MM.1S (cell line): ENCODE measurements around the gene EIF2AK3.

Experiments
- DNase-seq: peaks from one replicate; pipeline ENCODE4 v3.0.0-alpha.2; 2015
- H2AFZ ChIP-seq: fragments of 300-600 bp; sonication (generic); 2 replicates; pipeline ENCODE4 v1.6.0; 2016; ENCODE audit warnings: antibody characterized with exemption, low read length
- H3F3A ChIP-seq: fragments of 300-600 bp; sonication (generic); 2 replicates; pipeline ENCODE4 v1.6.1; 2016; ENCODE audit warnings: mild to moderate bottlenecking, antibody characterized with exemption, low read length, moderate library complexity, mixed read lengths; ENCODE audit not compliant: insufficient read depth
- H3K27ac ChIP-seq: fragments of 300-600 bp; sonication (generic); 2 replicates; pipeline ENCODE4 v1.5.1; 2016; ENCODE audit warnings: mild to moderate bottlenecking, low read length
- H3K27me3 ChIP-seq: fragments of 300-600 bp; sonication (generic); replicated peaks from 2 replicates; pipeline ENCODE4 v1.6.0; 2016; ENCODE audit warnings: low read length; ENCODE audit not compliant: insufficient read depth
- H3K36me3 ChIP-seq: fragments of 300-600 bp; sonication (generic); replicated peaks from 2 replicates; pipeline ENCODE4 v1.6.1; 2016; ENCODE audit warnings: mild to moderate bottlenecking, low read length, mixed read lengths; ENCODE audit not compliant: insufficient read depth
- H3K4me1 ChIP-seq: fragments of 300-600 bp; sonication (generic); 2 replicates; pipeline ENCODE4 v1.6.1; 2016; ENCODE audit warnings: low read length, mixed read lengths
- H3K4me2 ChIP-seq: fragments of 300-600 bp; sonication (generic); 2 replicates; pipeline ENCODE4 v1.6.0; 2016; ENCODE audit warnings: low read depth, low read length
- H3K4me3 ChIP-seq: fragments of 300-600 bp; sonication (generic); 2 replicates; pipeline ENCODE4 v1.5.1; 2016; ENCODE audit warnings: low read length, mixed read lengths
- H3K79me2 ChIP-seq: fragments of 300-600 bp; sonication (generic); 2 replicates; pipeline ENCODE4 v1.6.1; 2016; ENCODE audit warnings: mixed run types, low read length, mixed read lengths
- H3K9ac ChIP-seq: fragments of 300-600 bp; sonication (generic); 2 replicates; pipeline ENCODE4 v1.6.1; 2016; ENCODE audit warnings: low read length, mixed read lengths
- H3K9me2 ChIP-seq: fragments of 300-600 bp; sonication (generic); replicated peaks from 2 replicates; pipeline ENCODE4 v1.6.1; 2016; ENCODE audit warnings: mild to moderate bottlenecking, low read length, mixed read lengths; ENCODE audit not compliant: insufficient read depth
- H3K9me3 ChIP-seq: fragments of 300-600 bp; sonication (generic); replicated peaks from 2 replicates; pipeline ENCODE4 v1.6.1; 2016; ENCODE audit warnings: mild to moderate bottlenecking, low read length, mixed read lengths; ENCODE audit not compliant: insufficient read depth
- H4K20me1 ChIP-seq: fragments of 300-600 bp; sonication (generic); 2 replicates; pipeline ENCODE4 v1.6.1; 2016; ENCODE audit warnings: mild to moderate bottlenecking, low read length, moderate library complexity, mixed read lengths; ENCODE audit not compliant: insufficient read depth
- EZH2 ChIP-seq: fragments of 300-600 bp; sonication (generic); optimal IDR thresholded peaks from 2 replicates; pipeline ENCODE3; 2017; ENCODE audit warnings: low read depth, mild to moderate bottlenecking, antibody characterized with exemption, low read length, mixed read lengths
- EZH2phosphoT487 ChIP-seq: fragments of 300-600 bp; sonication (generic); IDR thresholded peaks from 2 replicates; pipeline ENCODE4 v1.6.1; 2018; ENCODE audit warnings: antibody characterized with exemption, low read length
- TF ChIP-seq, protein P1 (sequence below): fragments of 300-600 bp; sonication (generic); IDR thresholded peaks from 2 replicates; pipeline ENCODE4 v1.5.1; 2016; ENCODE audit warnings: antibody characterized with exemption, low read length, mixed read lengths

The EIF2AK3 gene

DNA sequence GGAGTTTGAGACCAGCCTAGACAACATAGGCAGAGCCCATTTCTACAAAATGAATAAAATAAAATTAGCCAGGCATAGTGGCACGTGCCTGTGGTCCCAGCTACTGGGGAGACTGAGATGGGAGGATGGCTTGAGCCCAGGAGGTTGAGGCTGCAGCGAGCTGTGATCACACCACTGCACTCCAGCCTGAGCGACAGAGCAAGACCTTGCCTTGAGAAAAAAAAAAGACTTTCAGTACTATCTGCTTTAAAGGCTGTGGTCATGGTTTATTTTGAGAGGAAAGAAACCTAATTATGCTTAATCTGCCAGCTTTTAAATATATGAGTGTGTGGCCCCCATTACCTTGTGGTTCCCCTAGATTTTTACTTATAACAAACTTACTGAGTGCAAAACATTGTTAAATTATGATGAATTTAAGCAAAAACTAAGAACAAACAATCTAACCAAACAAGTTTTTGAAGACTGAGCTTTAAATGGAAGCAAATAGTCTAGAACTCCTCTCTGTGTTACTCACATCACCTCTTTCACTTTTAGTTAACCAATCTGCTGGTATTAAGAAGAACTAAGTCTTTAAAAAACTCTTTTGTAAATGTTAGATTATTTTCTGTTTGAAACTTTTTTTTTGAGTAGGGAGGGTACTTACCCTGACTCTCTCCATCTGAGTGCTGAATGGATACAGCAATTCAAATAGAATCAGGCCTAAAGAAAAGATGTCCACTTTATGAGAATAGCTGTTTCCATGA is 65.4 kb downstream of the EIF2AK3 start:
- no peaks in the 10 kb centered on the region for H3K4me1 ChIP-seq
- no peaks in the 10 kb centered on the region for H4K20me1 ChIP-seq
- no peaks in the 10 kb centered on the region for H3K27me3 ChIP-seq
- H3F3A ChIP-seq = no peaks in the 10 kb centered on the region
- no peaks in the 10 kb centered on the region for H3K9me2 ChIP-seq
- H3K36me3 ChIP-seq = peaks cover 24% of the 10 kb centered on the region; the same call in 1 of the 2 replicates
- no peak overlapping the region for H3K4me2 ChIP-seq
- no peak overlapping the region for H2AFZ ChIP-seq
- no peak overlapping the region for H3K9ac ChIP-seq
- TF ChIP-seq EZH2phosphoT487 = no peak
- TF ChIP-seq EZH2 = no peak
- TF ChIP-seq, protein P1, sequence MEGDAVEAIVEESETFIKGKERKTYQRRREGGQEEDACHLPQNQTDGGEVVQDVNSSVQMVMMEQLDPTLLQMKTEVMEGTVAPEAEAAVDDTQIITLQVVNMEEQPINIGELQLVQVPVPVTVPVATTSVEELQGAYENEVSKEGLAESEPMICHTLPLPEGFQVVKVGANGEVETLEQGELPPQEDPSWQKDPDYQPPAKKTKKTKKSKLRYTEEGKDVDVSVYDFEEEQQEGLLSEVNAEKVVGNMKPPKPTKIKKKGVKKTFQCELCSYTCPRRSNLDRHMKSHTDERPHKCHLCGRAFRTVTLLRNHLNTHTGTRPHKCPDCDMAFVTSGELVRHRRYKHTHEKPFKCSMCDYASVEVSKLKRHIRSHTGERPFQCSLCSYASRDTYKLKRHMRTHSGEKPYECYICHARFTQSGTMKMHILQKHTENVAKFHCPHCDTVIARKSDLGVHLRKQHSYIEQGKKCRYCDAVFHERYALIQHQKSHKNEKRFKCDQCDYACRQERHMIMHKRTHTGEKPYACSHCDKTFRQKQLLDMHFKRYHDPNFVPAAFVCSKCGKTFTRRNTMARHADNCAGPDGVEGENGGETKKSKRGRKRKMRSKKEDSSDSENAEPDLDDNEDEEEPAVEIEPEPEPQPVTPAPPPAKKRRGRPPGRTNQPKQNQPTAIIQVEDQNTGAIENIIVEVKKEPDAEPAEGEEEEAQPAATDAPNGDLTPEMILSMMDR = no peak
- DNase-seq = no peak
- H3K79me2 ChIP-seq = peaks cover 40% of the 10 kb centered on the region
- no peak overlapping the region for H3K27ac ChIP-seq
- no peak overlapping the region for H3K4me3 ChIP-seq
- H3K9me3 ChIP-seq = no peaks in the 10 kb centered on the region

DNA sequence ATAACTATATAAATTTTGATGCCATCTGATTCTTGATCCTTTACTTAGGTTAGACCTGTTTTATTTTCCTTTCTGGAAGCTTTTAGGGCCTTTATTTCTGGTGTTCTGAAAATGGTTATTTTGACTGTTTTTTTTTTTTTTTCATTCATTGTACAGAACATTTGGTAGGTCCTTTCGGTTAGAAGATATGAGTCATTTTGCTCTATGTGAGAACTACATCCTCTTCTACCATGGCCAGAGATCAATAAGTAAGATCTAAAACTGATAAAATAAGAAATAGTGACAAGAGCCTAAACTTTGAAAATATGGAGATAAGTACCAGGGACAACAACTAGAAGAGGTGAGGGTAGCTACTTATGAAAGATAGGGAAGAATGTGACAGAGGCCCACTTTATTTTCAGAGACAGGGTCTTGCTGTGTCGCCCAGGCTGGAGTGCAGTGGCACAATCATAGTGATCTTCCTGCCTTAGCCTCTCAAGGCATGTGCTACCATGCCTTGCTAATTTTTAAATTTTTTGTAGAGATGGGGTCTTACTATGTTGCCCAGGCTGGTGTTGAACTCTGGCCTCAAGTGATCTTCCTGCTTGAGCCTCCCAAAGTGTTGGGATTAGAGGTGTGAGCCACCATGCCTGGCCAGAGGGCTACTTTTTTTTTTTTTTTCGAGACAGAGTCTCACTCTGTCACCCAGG is 66.5 kb downstream of the EIF2AK3 start:
- no peak overlapping the region for H2AFZ ChIP-seq
- TF ChIP-seq EZH2 (no peak), EZH2phosphoT487 (no peak)
- TF ChIP-seq, protein P1 = no peak

GRCh38 chr2:88557290-88557689 is 70.0 kb downstream of the EIF2AK3 start:
- Histone ChIP-seq H3K79me2 (peaks cover 4% of the 10 kb centered on the region; the same call in 1 of the 2 replicates), H3K9me2 (no peaks in the 10 kb centered on the region), H2AFZ (no peak overlapping the region), H3K9ac (no peak overlapping the region), H3K4me2 (no peak overlapping the region), H3F3A (0 out of 2 replicates have a peak, but pooled peaks cover 9% of the 10 kb centered on the region), H3K9me3 (no peaks in the 10 kb centered on the region), H3K4me1 (no peaks in the 10 kb centered on the region), H3K36me3 (peaks cover 14% of the 10 kb centered on the region; the same call in 1 of the 2 replicates), H3K27ac (no peak overlapping the region), H3K4me3 (no peak overlapping the region), H3K27me3 (no peaks in the 10 kb centered on the region), H4K20me1 (no peaks in the 10 kb centered on the region)
- DNase-seq = no peak
- TF ChIP-seq, protein P1 = no peak
- TF ChIP-seq EZH2 = no peak
- TF ChIP-seq EZH2phosphoT487 = no peak

More for the DNA sequence above, 66.5 kb downstream of the EIF2AK3 start:
- Histone ChIP-seq H4K20me1 (no peaks in the 10 kb centered on the region), H3K27me3 (no peaks in the 10 kb centered on the region), H3K4me3 (no peak overlapping the region), H3K4me1 (no peaks in the 10 kb centered on the region), H3K9ac (no peak overlapping the region), H3K9me2 (no peaks in the 10 kb centered on the region), H3K36me3 (peaks cover 24% of the 10 kb centered on the region; the same call in 1 of the 2 replicates), H3K4me2 (no peak overlapping the region), H3K9me3 (no peaks in the 10 kb centered on the region), H3F3A (no peaks in the 10 kb centered on the region), H3K79me2 (peaks cover 30% of the 10 kb centered on the region), H3K27ac (no peak overlapping the region)
- DNase-seq = no peak
